ENCODE results near the gene SNTA1. TPM values are rescaled to one million over a fixed set of nuclear protein-coding genes. Genes with fewer than 3 reads are reported as not detected.
"Not testable (repeated sequence)": the region's sequence is repeated elsewhere in the genome, so short reads cannot be mapped to it uniquely, and the experiment has no call there.

The SNTA1 gene
- total RNA-seq, 1 donor from 2014 or later = 1.1 TPM

GRCh38 chr20:33475381-33476152 lies 32.0 kb upstream of the SNTA1 start:
- no peak overlapping the region for H3K4me3 Mint-ChIP-seq (ENCODE audit: low read depth)
- H3K9me3 Mint-ChIP-seq = no peaks in the 10 kb centered on the region
- no peaks in the 10 kb centered on the region for H3K36me3 Mint-ChIP-seq (ENCODE audit: low read depth)

GRCh38 chr20:33474963-33475362 lies 31.4 kb upstream of the SNTA1 start:
- Mint-ChIP-seq H3K4me1 (ENCODE audit: low read depth) (no peaks in the 10 kb centered on the region), H3K9me3 (no peaks in the 10 kb centered on the region), H3K27me3 (ENCODE audit: low read depth) (peaks cover 2% of the 10 kb centered on the region), H3K4me3 (ENCODE audit: low read depth) (no peak overlapping the region), H3K36me3 (ENCODE audit: low read depth) (no peaks in the 10 kb centered on the region), H3K27ac (no peak overlapping the region)
- intact Hi-C loops (cut with micrococcal nuclease) = no loop called here
- DNase-seq (ENCODE audit: low spot score) = no peak

More at GRCh38 chr20:33475381-33476152, 32.0 kb upstream of the SNTA1 start:
- no peaks in the 10 kb centered on the region for H3K4me1 Mint-ChIP-seq (ENCODE audit: low read depth)
- H3K27me3 Mint-ChIP-seq (ENCODE audit: low read depth) = peaks cover 2% of the 10 kb centered on the region
- no peak overlapping the region for H3K27ac Mint-ChIP-seq
- intact Hi-C loops (cut with micrococcal nuclease) = no loop called here
- DNase-seq (ENCODE audit: low spot score) = no peak

GRCh38 chr20:33474097-33474873 lies 30.7 kb upstream of the SNTA1 start:
- H3K27ac Mint-ChIP-seq = no peak overlapping the region
- H3K4me1 Mint-ChIP-seq (ENCODE audit: low read depth) = no peaks in the 10 kb centered on the region
- H3K27me3 Mint-ChIP-seq (ENCODE audit: low read depth) = peaks cover 2% of the 10 kb centered on the region
- no peak for DNase-seq (ENCODE audit: low spot score)
- no peaks in the 10 kb centered on the region for H3K9me3 Mint-ChIP-seq
- no peak overlapping the region for H3K4me3 Mint-ChIP-seq (ENCODE audit: low read depth)
- no peaks in the 10 kb centered on the region for H3K36me3 Mint-ChIP-seq (ENCODE audit: low read depth)
- intact Hi-C loops (cut with micrococcal nuclease) = no loop called here

- Mint-ChIP-seq H3K27me3 (ENCODE audit: low read depth) (peaks cover 2% of the 10 kb centered on the region), H3K36me3 (ENCODE audit: low read depth) (no peaks in the 10 kb centered on the region), H3K4me1 (ENCODE audit: low read depth) (no peaks in the 10 kb centered on the region), H3K4me3 (ENCODE audit: low read depth) (no peak overlapping the region), H3K27ac (no peak overlapping the region), H3K9me3 (no peaks in the 10 kb centered on the region)
- intact Hi-C loops (cut with micrococcal nuclease) = no loop called here
- no peak for DNase-seq (ENCODE audit: low spot score)
Observed at GRCh38 chr20:33472868-33473435, 29.4 kb upstream of the SNTA1 start.

- H3K9me3 Mint-ChIP-seq = no peaks in the 10 kb centered on the region
- no peaks in the 10 kb centered on the region for H3K4me1 Mint-ChIP-seq (ENCODE audit: low read depth)
- no peaks in the 10 kb centered on the region for H3K36me3 Mint-ChIP-seq (ENCODE audit: low read depth)
- no peak overlapping the region for H3K27ac Mint-ChIP-seq
- H3K4me3 Mint-ChIP-seq (ENCODE audit: low read depth) = no peak overlapping the region
- H3K27me3 Mint-ChIP-seq (ENCODE audit: low read depth) = peaks cover 2% of the 10 kb centered on the region
- DNase-seq (ENCODE audit: low spot score) = no peak
- intact Hi-C loops (cut with micrococcal nuclease) = no loop called here
Observed at GRCh38 chr20:33470866-33471265, 27.3 kb upstream of the SNTA1 start.

- Mint-ChIP-seq H3K27me3 (ENCODE audit: low read depth) (peaks cover 2% of the 10 kb centered on the region), H3K9me3 (no peaks in the 10 kb centered on the region), H3K36me3 (ENCODE audit: low read depth) (no peaks in the 10 kb centered on the region), H3K4me3 (ENCODE audit: low read depth) (no peak overlapping the region), H3K27ac (no peak overlapping the region), H3K4me1 (ENCODE audit: low read depth) (no peaks in the 10 kb centered on the region)
- intact Hi-C loops (cut with micrococcal nuclease) = no loop called here
- no peak for DNase-seq (ENCODE audit: low spot score)
Observed at GRCh38 chr20:33470457-33470856, 26.9 kb upstream of the SNTA1 start.

- intact Hi-C loops (cut with micrococcal nuclease) = no loop called here
- no peak overlapping the region for H3K27ac Mint-ChIP-seq
Observed at GRCh38 chr20:33466303-33466646, 22.7 kb upstream of the SNTA1 start.

GRCh38 chr20:33465481-33466302 lies 22.1 kb upstream of the SNTA1 start:
- no peaks in the 10 kb centered on the region for H3K9me3 Mint-ChIP-seq
- H3K4me1 Mint-ChIP-seq (ENCODE audit: low read depth) = no peaks in the 10 kb centered on the region
- no peaks in the 10 kb centered on the region for H3K36me3 Mint-ChIP-seq (ENCODE audit: low read depth)
- intact Hi-C loops (cut with micrococcal nuclease) = no loop called here
- DNase-seq (ENCODE audit: low spot score) = no peak
- H3K27me3 Mint-ChIP-seq (ENCODE audit: low read depth) = no peaks in the 10 kb centered on the region
- no peak overlapping the region for H3K4me3 Mint-ChIP-seq (ENCODE audit: low read depth)
- no peak overlapping the region for H3K27ac Mint-ChIP-seq

More at GRCh38 chr20:33466303-33466646, 22.7 kb upstream of the SNTA1 start:
- Mint-ChIP-seq H3K4me3 (ENCODE audit: low read depth) (no peak overlapping the region), H3K36me3 (ENCODE audit: low read depth) (no peaks in the 10 kb centered on the region), H3K4me1 (ENCODE audit: low read depth) (no peaks in the 10 kb centered on the region), H3K9me3 (no peaks in the 10 kb centered on the region), H3K27me3 (ENCODE audit: low read depth) (no peaks in the 10 kb centered on the region)
- no peak for DNase-seq (ENCODE audit: low spot score)

- H3K27me3 Mint-ChIP-seq (ENCODE audit: low read depth); H3K4me1 Mint-ChIP-seq (ENCODE audit: low read depth); H3K36me3 Mint-ChIP-seq (ENCODE audit: low read depth); intact Hi-C loops (cut with micrococcal nuclease); H3K27ac Mint-ChIP-seq; DNase-seq (ENCODE audit: low spot score); H3K4me3 Mint-ChIP-seq (ENCODE audit: low read depth); H3K9me3 Mint-ChIP-seq: not testable (repeated sequence)
Observed at GRCh38 chr20:33464759-33465158, 21.2 kb upstream of the SNTA1 start.

GRCh38 chr20:33463332-33464101 lies 20.0 kb upstream of the SNTA1 start:
- DNase-seq (ENCODE audit: low spot score) = no peak
- no peaks in the 10 kb centered on the region for H3K4me1 Mint-ChIP-seq (ENCODE audit: low read depth)
- intact Hi-C loops (cut with micrococcal nuclease) = no loop called here
- no peaks in the 10 kb centered on the region for H3K27me3 Mint-ChIP-seq (ENCODE audit: low read depth)
- H3K36me3 Mint-ChIP-seq (ENCODE audit: low read depth) = no peaks in the 10 kb centered on the region
- no peak overlapping the region for H3K4me3 Mint-ChIP-seq (ENCODE audit: low read depth)
- no peaks in the 10 kb centered on the region for H3K9me3 Mint-ChIP-seq
- no peak overlapping the region for H3K27ac Mint-ChIP-seq

- no peaks in the 10 kb centered on the region for H3K9me3 Mint-ChIP-seq
- DNase-seq (ENCODE audit: low spot score) = no peak
- H3K4me3 Mint-ChIP-seq (ENCODE audit: low read depth) = no peak overlapping the region
- intact Hi-C loops (cut with micrococcal nuclease) = no loop called here
- no peaks in the 10 kb centered on the region for H3K36me3 Mint-ChIP-seq (ENCODE audit: low read depth)
- H3K27me3 Mint-ChIP-seq (ENCODE audit: low read depth) = no peaks in the 10 kb centered on the region
- H3K27ac Mint-ChIP-seq = no peak overlapping the region
- H3K4me1 Mint-ChIP-seq (ENCODE audit: low read depth) = no peaks in the 10 kb centered on the region
Observed at GRCh38 chr20:33460711-33461110, 17.1 kb upstream of the SNTA1 start.

- Mint-ChIP-seq H3K4me1 (ENCODE audit: low read depth) (no peaks in the 10 kb centered on the region), H3K9me3 (no peaks in the 10 kb centered on the region), H3K4me3 (ENCODE audit: low read depth) (no peak overlapping the region), H3K27ac (no peak overlapping the region), H3K27me3 (ENCODE audit: low read depth) (no peaks in the 10 kb centered on the region), H3K36me3 (ENCODE audit: low read depth) (no peaks in the 10 kb centered on the region)
- DNase-seq (ENCODE audit: low spot score) = no peak
- intact Hi-C loops (cut with micrococcal nuclease) = no loop called here
Observed at GRCh38 chr20:33459599-33459998, 16.0 kb upstream of the SNTA1 start.

Measured in activated T-helper 2 cell treated with anti-CD3 and anti-CD28 coated beads, Interferon-gamma antibody, Interleukin-2, Interleukin-4, amounts not matched to agents 10 μg/mL and 5 μg/mL and 100 μg/mL, durations not matched to agents 14 hours and 24 hours and 36 hours (primary cell).